Measurements from ENCODE around the gene ERVFRD-1. TPM values are rescaled to one million over a fixed set of nuclear protein-coding genes. Genes with fewer than 3 reads are reported as not detected.

ERVFRD-1 gene, protein sequence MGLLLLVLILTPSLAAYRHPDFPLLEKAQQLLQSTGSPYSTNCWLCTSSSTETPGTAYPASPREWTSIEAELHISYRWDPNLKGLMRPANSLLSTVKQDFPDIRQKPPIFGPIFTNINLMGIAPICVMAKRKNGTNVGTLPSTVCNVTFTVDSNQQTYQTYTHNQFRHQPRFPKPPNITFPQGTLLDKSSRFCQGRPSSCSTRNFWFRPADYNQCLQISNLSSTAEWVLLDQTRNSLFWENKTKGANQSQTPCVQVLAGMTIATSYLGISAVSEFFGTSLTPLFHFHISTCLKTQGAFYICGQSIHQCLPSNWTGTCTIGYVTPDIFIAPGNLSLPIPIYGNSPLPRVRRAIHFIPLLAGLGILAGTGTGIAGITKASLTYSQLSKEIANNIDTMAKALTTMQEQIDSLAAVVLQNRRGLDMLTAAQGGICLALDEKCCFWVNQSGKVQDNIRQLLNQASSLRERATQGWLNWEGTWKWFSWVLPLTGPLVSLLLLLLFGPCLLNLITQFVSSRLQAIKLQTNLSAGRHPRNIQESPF
- not detected for total RNA-seq
- not detected for polyA plus RNA-seq (2013, experiment 1 of 2)
- polyA plus RNA-seq (2013, experiment 2 of 2), result not detected
- long read RNA-seq, experiment 1, result 0 reads
- long read RNA-seq, experiment 2, result 0 reads
- long read RNA-seq, experiment 3, result 0 reads
- long read RNA-seq, experiment 4, result 0 reads

DNA sequence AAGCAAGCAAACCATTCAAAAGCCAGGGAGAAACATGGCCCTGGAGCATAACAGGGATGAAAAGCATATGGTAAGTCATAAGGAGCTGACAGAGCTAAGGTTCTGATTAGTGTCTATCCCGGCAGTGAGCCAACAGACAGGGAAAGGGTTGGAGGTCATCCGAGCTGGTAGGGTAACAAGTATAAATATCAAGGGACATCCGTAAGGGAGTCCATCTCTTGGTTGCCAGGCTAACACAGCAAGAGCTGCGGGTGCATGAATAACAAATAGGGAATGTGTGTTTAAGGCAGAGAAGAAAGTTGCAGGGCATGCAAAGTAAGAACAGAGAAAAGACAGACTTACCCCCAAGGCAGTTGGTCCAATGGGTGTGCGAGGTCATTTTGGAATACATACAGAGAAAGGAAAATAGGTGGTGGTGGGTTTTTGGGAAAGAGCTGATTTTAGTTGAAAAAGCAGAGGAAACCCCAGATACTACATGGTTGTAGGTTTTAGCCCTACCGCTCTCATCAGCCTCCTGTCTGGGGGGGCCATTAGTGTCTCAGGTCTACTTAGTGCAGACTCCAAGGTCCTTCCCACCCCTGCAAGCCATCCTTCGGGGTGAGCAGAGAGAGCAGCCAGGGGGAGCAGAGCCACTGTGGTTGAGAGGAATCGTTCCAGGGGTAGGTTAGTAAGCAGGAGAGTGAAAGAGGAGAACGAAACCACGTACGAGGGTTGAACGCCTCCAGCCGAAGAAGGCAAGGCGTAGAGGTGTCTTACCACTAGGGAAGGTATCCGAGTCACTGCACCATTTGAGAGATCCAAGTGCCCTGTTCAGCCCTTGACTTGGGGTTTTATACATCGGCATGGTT lies at the start of gene ERVFRD-1:
Gene ERVFRD-1 (minus strand): TSS at position 805 of the 848 bp plus-strand sequence. CDS start 6,415 bp downstream, outside the sequence.
- Mint-ChIP-seq H3K27ac (peak within 1 kb of the TSS; percentile 35), H3K27me3 (ENCODE audit: insufficient read depth) (no peaks in the 10 kb centered on the region), H3K4me3 (no peak within 1 kb of the TSS), H3K9me3 (no peaks in the 10 kb centered on the region), H3K4me1 (peaks cover 26% of the 10 kb centered on the region), H3K36me3 (ENCODE audit: low read depth) (peaks cover 3% of the 10 kb centered on the region)
- Histone ChIP-seq H3K27me3 (ENCODE audit: control insufficient read depth, insufficient read depth, low read length, poor library complexity, severe bottlenecking) (no peaks in the 10 kb centered on the region), H3K27ac (ENCODE audit: low read depth, low read length) (no peak within 1 kb of the TSS), H3K9ac (ENCODE audit: extremely low read depth, low read length, poor library complexity, severe bottlenecking) (no peak within 1 kb of the TSS), H3K4me1 (ENCODE audit: control insufficient read depth, insufficient read depth, low read length) (no peaks in the 10 kb centered on the region), H3K36me3 (ENCODE audit: control insufficient read depth, insufficient read depth, low read length) (no peaks in the 10 kb centered on the region), H3K4me3 (ENCODE audit: low read length) (no peak within 1 kb of the TSS), H3K9me3 (ENCODE audit: control insufficient read depth, low read length) (no peaks in the 10 kb centered on the region)
- no peak for DNase-seq
- WGBS, 2 experiments (ENCODE audit: insufficient coverage in 1 of 2, insufficient read length in 1 of 2), result 94% methylated on average over 16 of the region's 16 CpGs
- TF ChIP-seq, protein P1, sequence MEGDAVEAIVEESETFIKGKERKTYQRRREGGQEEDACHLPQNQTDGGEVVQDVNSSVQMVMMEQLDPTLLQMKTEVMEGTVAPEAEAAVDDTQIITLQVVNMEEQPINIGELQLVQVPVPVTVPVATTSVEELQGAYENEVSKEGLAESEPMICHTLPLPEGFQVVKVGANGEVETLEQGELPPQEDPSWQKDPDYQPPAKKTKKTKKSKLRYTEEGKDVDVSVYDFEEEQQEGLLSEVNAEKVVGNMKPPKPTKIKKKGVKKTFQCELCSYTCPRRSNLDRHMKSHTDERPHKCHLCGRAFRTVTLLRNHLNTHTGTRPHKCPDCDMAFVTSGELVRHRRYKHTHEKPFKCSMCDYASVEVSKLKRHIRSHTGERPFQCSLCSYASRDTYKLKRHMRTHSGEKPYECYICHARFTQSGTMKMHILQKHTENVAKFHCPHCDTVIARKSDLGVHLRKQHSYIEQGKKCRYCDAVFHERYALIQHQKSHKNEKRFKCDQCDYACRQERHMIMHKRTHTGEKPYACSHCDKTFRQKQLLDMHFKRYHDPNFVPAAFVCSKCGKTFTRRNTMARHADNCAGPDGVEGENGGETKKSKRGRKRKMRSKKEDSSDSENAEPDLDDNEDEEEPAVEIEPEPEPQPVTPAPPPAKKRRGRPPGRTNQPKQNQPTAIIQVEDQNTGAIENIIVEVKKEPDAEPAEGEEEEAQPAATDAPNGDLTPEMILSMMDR (conservative IDR thresholded peaks at IDR 0.05), result no peak

DNA sequence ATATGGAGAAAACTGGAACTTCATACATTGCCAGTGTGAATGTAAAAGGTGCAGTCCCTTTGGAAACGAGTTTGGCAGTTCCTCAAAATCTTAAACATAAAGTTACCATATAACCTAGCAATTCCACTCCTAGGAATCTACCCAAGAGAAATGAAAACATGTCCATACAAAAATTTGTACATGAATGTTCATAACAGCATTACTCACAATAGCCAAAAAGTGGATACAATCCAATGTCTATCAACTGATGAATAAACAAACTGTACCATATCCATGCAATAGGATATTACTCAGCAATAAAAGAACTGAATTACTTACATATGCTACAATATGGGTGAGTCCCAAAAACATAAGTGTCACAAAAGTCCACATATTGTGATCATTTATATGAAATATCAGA lies 48.7 kb upstream of the ERVFRD-1 start:
- Histone ChIP-seq H3K9ac (ENCODE audit: extremely low read depth, low read length, poor library complexity, severe bottlenecking) (no peak overlapping the region), H3K27ac (ENCODE audit: low read depth, low read length) (no peak overlapping the region), H3K4me3 (ENCODE audit: low read length) (no peak overlapping the region), H3K4me1 (ENCODE audit: control insufficient read depth, insufficient read depth, low read length) (no peaks in the 10 kb centered on the region), H3K9me3 (ENCODE audit: control insufficient read depth, low read length) (no peaks in the 10 kb centered on the region), H3K27me3 (ENCODE audit: control insufficient read depth, insufficient read depth, low read length, poor library complexity, severe bottlenecking) (no peaks in the 10 kb centered on the region), H3K36me3 (ENCODE audit: control insufficient read depth, insufficient read depth, low read length) (no peaks in the 10 kb centered on the region)
- Mint-ChIP-seq H3K9me3 (no peaks in the 10 kb centered on the region), H3K36me3 (ENCODE audit: low read depth) (no peaks in the 10 kb centered on the region), H3K4me3 (no peak overlapping the region), H3K27ac (no peak overlapping the region), H3K4me1 (peaks cover 2% of the 10 kb centered on the region), H3K27me3 (ENCODE audit: insufficient read depth) (peaks cover 1% of the 10 kb centered on the region)
- DNase-seq, result no peak
- 68 to 86% methylated on average over 1 of the region's 1 CpG for WGBS, 2 experiments (ENCODE audit: insufficient coverage in 1 of 2, insufficient read length in 1 of 2)
- TF ChIP-seq, protein P1 (conservative IDR thresholded peaks at IDR 0.05), result no peak

DNA sequence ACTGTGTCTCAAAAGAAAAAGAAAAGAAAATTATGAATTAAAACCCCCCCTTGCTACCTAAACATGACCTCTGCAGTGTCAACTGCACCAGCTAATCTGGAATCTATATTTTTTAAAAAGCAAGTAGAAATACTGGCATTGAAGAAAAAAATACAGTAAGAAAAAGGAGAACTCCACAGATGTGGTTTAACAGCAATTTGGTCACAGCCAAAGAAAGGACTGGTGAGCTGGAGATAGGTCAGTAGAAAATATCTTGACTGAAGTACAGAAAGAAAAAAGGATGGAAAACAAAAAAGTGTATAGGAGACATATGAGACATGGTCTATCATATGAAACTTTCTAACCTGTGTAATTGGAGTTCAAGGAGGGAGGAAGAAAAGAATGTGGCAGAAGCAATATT lies 44.1 kb upstream of the ERVFRD-1 start:
- H3K27me3 ChIP-seq (ENCODE audit: control insufficient read depth, insufficient read depth, low read length, poor library complexity, severe bottlenecking), result no peaks in the 10 kb centered on the region
- H3K27ac ChIP-seq (ENCODE audit: low read depth, low read length), result no peak overlapping the region
- no peak for DNase-seq
- no peak overlapping the region for H3K9ac ChIP-seq (ENCODE audit: extremely low read depth, low read length, poor library complexity, severe bottlenecking)
- Mint-ChIP-seq H3K4me1 (peaks cover 19% of the 10 kb centered on the region), H3K36me3 (ENCODE audit: low read depth) (no peaks in the 10 kb centered on the region), H3K4me3 (no peak overlapping the region), H3K27ac (no peak overlapping the region), H3K27me3 (ENCODE audit: insufficient read depth) (peaks cover 8% of the 10 kb centered on the region), H3K9me3 (no peaks in the 10 kb centered on the region)
- H3K4me3 ChIP-seq (ENCODE audit: low read length), result no peak overlapping the region
- H3K9me3 ChIP-seq (ENCODE audit: control insufficient read depth, low read length), result no peaks in the 10 kb centered on the region
- peaks cover 3% of the 10 kb centered on the region for H3K4me1 ChIP-seq (ENCODE audit: control insufficient read depth, insufficient read depth, low read length)
- no peaks in the 10 kb centered on the region for H3K36me3 ChIP-seq (ENCODE audit: control insufficient read depth, insufficient read depth, low read length)
- TF ChIP-seq, protein P1 (conservative IDR thresholded peaks at IDR 0.05), result no peak
